HG03558 (cell line): ENCODE measurements around the gene SLC26A8.

Experiments
- ATAC-seq: cut with Tn5 transposase; IDR thresholded peaks from one replicate; pipeline ENCODE4 v1.9.1; 2021; ENCODE audit warnings: moderate number of reproducible peaks; ENCODE audit not compliant: unreplicated experiment; ENCODE audit errors: extremely low read depth

Gene SLC26A8

DNA sequence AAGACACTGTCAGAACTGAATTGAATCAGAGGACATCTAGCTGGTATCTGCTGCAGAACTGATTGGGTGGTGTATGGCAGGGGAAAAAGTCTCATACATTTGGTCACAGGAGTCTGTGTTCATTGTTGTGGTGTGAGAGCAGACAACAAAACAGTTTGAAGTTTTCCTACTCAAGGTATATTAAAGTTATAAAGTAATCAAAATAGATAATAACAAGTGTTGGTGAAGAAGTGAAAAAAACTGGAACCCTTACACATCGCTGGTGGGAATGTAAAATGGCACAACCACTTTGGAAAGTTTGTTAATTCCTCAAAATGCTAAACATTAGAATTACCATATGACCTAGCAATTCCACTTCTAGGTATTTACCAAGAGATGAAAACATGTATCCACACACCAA, 128.2 kb downstream of the SLC26A8 start:
- no peak for ATAC-seq

DNA sequence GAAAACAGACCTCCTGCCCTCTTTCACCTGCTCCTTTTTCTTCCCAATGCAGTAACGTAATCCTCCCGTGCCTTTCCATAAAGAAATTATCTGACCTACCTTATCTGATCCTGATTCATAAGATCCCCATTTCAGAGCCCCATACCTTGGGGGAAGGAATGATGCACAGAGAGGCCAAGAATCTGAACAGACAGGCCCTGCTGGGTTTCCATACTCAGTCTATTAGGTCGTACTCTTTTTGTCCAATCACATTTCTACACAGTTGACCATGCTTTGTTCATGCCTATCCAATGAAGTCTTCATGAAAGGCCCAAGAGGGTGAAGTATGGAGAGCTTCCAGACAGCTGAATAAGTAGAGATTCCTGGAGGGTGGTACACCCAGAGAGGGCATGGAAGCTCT, 128.9 kb downstream of the SLC26A8 start:
- no peak for ATAC-seq

DNA sequence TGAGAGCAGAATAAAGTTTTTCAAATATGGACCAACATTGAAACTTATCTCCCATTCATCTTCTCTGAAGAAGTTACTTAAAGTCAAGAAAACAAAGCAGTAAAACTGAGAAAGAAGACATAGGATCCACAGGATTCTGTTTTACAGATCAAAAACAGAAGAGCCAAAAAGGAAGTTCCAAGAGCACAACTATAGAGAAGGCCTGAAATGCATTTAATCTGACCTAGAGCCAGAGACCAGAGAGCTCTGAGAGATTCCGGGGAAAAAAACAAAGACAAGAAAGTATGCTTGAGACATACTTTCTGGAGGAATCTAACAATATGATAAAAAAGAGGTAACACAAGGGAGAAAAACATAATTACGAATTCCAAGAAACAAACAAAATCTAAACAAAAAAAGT, 129.7 kb downstream of the SLC26A8 start:
- no peak for ATAC-seq
